CD14-positive monocyte (primary cell): ENCODE measurements around the gene CSTPP1. TPM values are rescaled to one million over a fixed set of nuclear protein-coding genes. Genes with fewer than 3 reads are reported as not detected.

Experiments
- DNase-seq, 3 donors: peaks; one replicate each; pipeline ENCODE4 v3.0.0-alpha.2; 2011 to 2022
- H2AFZ ChIP-seq: 2 replicates; pipeline ENCODE4 v1.6.0; 2012; ENCODE audit warnings: mild to moderate bottlenecking, low read depth, low read length, inconsistent platforms; ENCODE audit not compliant: insufficient read depth, poor library complexity, severe bottlenecking
- H3K27ac ChIP-seq, 2 donors: 1 replicate in 1 of 2; 2 replicates in 1 of 2; pipeline ENCODE4 v1.5.1; 2012 to 2013; ENCODE audit warnings: low read length in 2 of 2, control low read depth in 1 of 2, inconsistent platforms in 1 of 2, low read depth in 1 of 2, mild to moderate bottlenecking in 1 of 2
- H3K27me3 ChIP-seq, 2 donors: one replicate each; pipeline versions ENCODE4 v1.6.0 to v1.6.1; 2011 to 2013; ENCODE audit warnings: low read length in 2 of 2; ENCODE audit not compliant: control insufficient read depth in 2 of 2, insufficient read depth in 2 of 2
- H3K36me3 ChIP-seq, 2 donors: replicated peaks in 1 of 2; 1 replicate in 1 of 2; 2 replicates in 1 of 2; pipeline versions ENCODE4 v1.5.1 to v1.6.1; 2012 to 2013; ENCODE audit warnings: low read length in 2 of 2, control low read depth in 1 of 2, inconsistent platforms in 1 of 2, mild to moderate bottlenecking in 1 of 2; ENCODE audit not compliant: insufficient read depth in 2 of 2, control insufficient read depth in 1 of 2
- H3K4me1 ChIP-seq, 2 donors: 1 replicate in 1 of 2; 2 replicates in 1 of 2; pipeline versions ENCODE4 v1.5.1 to v1.6.1; 2012 to 2013; ENCODE audit warnings: low read length in 2 of 2, control low read depth in 1 of 2, inconsistent platforms in 1 of 2, mild to moderate bottlenecking in 1 of 2, moderate library complexity in 1 of 2; ENCODE audit not compliant: insufficient read depth in 2 of 2, control insufficient read depth in 1 of 2
- H3K4me2 ChIP-seq: replicated peaks from 2 replicates; pipeline ENCODE3; 2012; ENCODE audit warnings: low read length, moderate library complexity, mild to moderate bottlenecking; ENCODE audit not compliant: poor library complexity, severe bottlenecking; ENCODE audit errors: extremely low read depth
- H3K4me3 ChIP-seq, 3 experiments: fragments of 200-600 bp in 1 of 3; sonication (generic) in 1 of 3; replicated peaks in 1 of 3; 1 replicate in 2 of 3; 2 replicates in 1 of 3; pipeline ENCODE4 v1.5.1; 2011 to 2013; ENCODE audit warnings: low read length in 3 of 3, mild to moderate bottlenecking in 3 of 3, control low read depth in 2 of 3, low read depth in 2 of 3, inconsistent platforms in 1 of 3, moderate library complexity in 1 of 3
- H3K79me2 ChIP-seq: 2 replicates; pipeline ENCODE4 v1.6.0; 2012; ENCODE audit warnings: mild to moderate bottlenecking, control low read depth, inconsistent platforms, low read length, moderate library complexity; ENCODE audit not compliant: insufficient read depth
- H3K9ac ChIP-seq: 2 replicates; pipeline ENCODE4 v1.6.0; 2017; ENCODE audit warnings: low read length, mild to moderate bottlenecking; ENCODE audit not compliant: insufficient read depth, poor library complexity, severe bottlenecking
- H3K9me3 ChIP-seq, 2 donors: replicated peaks in 1 of 2; 1 replicate in 1 of 2; 2 replicates in 1 of 2; pipeline versions ENCODE4 v1.5.1 to v1.6.1; 2012 to 2013; ENCODE audit warnings: low read length in 2 of 2, control low read depth in 1 of 2; ENCODE audit not compliant: control insufficient read depth in 1 of 2, insufficient read depth in 1 of 2
- H4K20me1 ChIP-seq: 2 replicates; pipeline ENCODE4 v1.6.0; 2012; ENCODE audit warnings: mild to moderate bottlenecking, low read length, control low read depth, moderate library complexity; ENCODE audit not compliant: insufficient read depth
- H3K27ac Mint-ChIP-seq, 7 donors: one replicate each; pipeline ENCODE4 v1.8.0; 2020; ENCODE audit warnings: mild to moderate bottlenecking in 7 of 7, mixed read lengths in 7 of 7, moderate library complexity in 6 of 7, inconsistent platforms in 2 of 7
- H3K27me3 Mint-ChIP-seq, 3 donors: one replicate each; pipeline ENCODE4 v1.8.0; 2021 to 2022; ENCODE audit warnings: low read depth in 3 of 3, mild to moderate bottlenecking in 3 of 3, mixed read lengths in 3 of 3, moderate library complexity in 3 of 3, inconsistent platforms in 1 of 3
- H3K36me3 Mint-ChIP-seq, 2 donors: one replicate each; pipeline ENCODE4 v1.8.0; 2020; ENCODE audit warnings: mixed read lengths in 2 of 2, inconsistent platforms in 1 of 2, mild to moderate bottlenecking in 1 of 2
- H3K4me1 Mint-ChIP-seq: one replicate; pipeline ENCODE4 v1.8.0; 2020; ENCODE audit warnings: mild to moderate bottlenecking, mixed read lengths
- H3K4me3 Mint-ChIP-seq, 2 donors: one replicate each; pipeline ENCODE4 v1.8.0; 2020; ENCODE audit warnings: mild to moderate bottlenecking in 2 of 2, mixed read lengths in 2 of 2, moderate library complexity in 1 of 2
- H3K9me3 Mint-ChIP-seq, 7 donors: one replicate each; pipeline ENCODE4 v1.8.0; 2020 to 2022; ENCODE audit warnings: mixed read lengths in 7 of 7, mild to moderate bottlenecking in 6 of 7, moderate library complexity in 6 of 7, inconsistent platforms in 2 of 7
- CTCF ChIP-seq: fragments of 200-600 bp; IDR thresholded peaks from one replicate; pipeline ENCODE4 v1.8.0; 2022; ENCODE audit warnings: antibody characterized with exemption, mild to moderate bottlenecking
- WGBS: methylation state at CpG from one replicate; pipeline ENCODE4 v1.1.5; 2013; ENCODE audit warnings: missing lambda C conversion rate; ENCODE audit not compliant: insufficient coverage; 5-methylcytosine and 5-hydroxymethylcytosine counted together
- intact Hi-C, 2 donors: fragments of 100-400 bp; cut with micrococcal nuclease; formaldehyde crosslinking; loops; one replicate each; pipeline versions ENCODE4 v1.15.0 to v1.15.1; 2023
- polyA plus RNA-seq, 3 donors: library from polyadenylated mRNA; depleted of rRNA in 1 of 3; unstranded in 2 of 3; stranded (reverse) in 1 of 3; fragments of 300-500 nt in 2 of 3; fragments of >200 nt in 1 of 3; fragmentation: Illumina TruSeq in 2 of 3; gene quantifications; 1 replicate in 2 of 3; 2 replicates in 1 of 3; pipeline ENCODE4 v1.2.3, GENCODE V29; 2012 to 2021

CSTPP1 gene
- polyA plus RNA-seq, 3 donors = 4.5 to 6.5 (median 5.9) TPM

DNA sequence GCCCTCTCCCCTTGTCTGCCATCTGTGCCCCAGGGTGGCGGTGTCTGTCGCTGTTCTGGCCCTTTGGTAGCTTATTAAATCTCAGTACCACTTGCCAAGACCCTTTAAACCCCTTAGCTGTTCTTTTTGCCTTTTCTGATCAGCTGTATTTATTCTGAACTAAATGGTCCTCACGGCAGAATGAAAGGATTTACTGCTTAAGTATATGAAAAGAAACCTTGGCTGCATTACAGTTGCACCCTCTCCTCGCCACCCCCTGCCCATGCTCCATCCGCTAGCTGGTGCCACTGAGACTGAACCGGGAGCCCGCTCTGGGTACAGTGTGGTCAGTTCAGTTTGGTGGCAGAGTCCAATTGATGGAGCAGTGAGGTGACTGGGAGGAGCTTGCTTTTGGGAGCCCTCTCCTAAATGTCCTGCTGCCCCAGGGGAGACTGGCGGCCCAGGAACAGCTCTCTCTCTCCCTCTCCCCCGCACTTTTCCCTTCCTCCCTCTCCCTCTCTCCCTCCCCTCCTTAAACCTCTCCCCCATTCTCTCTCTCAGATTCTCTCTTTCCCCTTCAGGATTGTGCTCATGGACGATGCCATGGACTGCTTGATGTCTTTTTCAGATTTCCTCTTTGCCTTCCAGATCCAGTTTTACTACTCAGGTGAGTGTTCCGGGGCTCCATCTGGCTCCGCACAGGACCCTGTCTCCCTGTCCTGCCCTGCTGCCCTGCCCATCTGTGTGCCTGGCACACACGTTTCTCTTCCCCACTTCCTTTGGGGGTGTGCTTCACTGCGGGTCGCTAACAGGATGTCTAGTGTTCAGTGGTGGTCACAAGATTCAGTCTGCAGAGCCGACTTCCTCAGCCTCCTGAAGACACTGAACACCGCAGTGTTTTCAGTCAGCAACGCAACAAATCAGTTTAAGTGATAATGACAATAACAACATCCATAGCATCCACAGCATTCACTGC lies 218.3 kb downstream of the CSTPP1 start:
- no peak overlapping the region for H3K4me2 ChIP-seq
- no peaks in the 10 kb centered on the region for H4K20me1 ChIP-seq
- H3K4me3 ChIP-seq = no peak overlapping the region
- Mint-ChIP-seq H3K9me3 (no peaks in the 10 kb centered on the region), H3K36me3 (peaks cover 3 to 12% of the 10 kb centered on the region in 2 donors), H3K27ac (no peak overlapping the region), H3K27me3 (peaks cover 3 to 10% (median 7%) of the 10 kb centered on the region in 3 donors), H3K4me1 (peaks cover 16% of the 10 kb centered on the region), H3K4me3 (no peak overlapping the region)
- no peaks in the 10 kb centered on the region for H3K79me2 ChIP-seq
- no peak for TF ChIP-seq CTCF
- H3K9ac ChIP-seq = no peak overlapping the region
- H3K36me3 ChIP-seq = peaks cover 0 to 5% of the 10 kb centered on the region in 2 donors
- DNase-seq = no peak
- intact Hi-C loops = no loop called here
- WGBS = 15% methylated on average over 7 of the region's 18 CpGs
- no peak overlapping the region for H2AFZ ChIP-seq
- no peak overlapping the region for H3K27ac ChIP-seq
- H3K4me1 ChIP-seq = peaks cover 0 to 3% of the 10 kb centered on the region in 2 donors
- no peaks in the 10 kb centered on the region for H3K27me3 ChIP-seq
- H3K9me3 ChIP-seq = no peaks in the 10 kb centered on the region

- no peak overlapping the region for H3K27ac ChIP-seq
- no peak for DNase-seq
- H3K9me3 ChIP-seq = no peaks in the 10 kb centered on the region
- no peaks in the 10 kb centered on the region for H3K27me3 ChIP-seq
- no peaks in the 10 kb centered on the region for H3K79me2 ChIP-seq
- no peaks in the 10 kb centered on the region for H3K9me3 Mint-ChIP-seq
- H3K27ac Mint-ChIP-seq = no peak overlapping the region
- intact Hi-C loops = loop anchor here in 1 of 2 donors (2.0 kb wide), 1 partner anchor 267 kb away; no protein-coding TSS in a partner anchor
- no peak overlapping the region for H3K4me3 Mint-ChIP-seq
- H4K20me1 ChIP-seq = peaks cover 4% of the 10 kb centered on the region
- H3K36me3 ChIP-seq = peaks cover 0 to 5% of the 10 kb centered on the region in 2 donors
- no peak overlapping the region for H3K4me3 ChIP-seq
- no peak overlapping the region for H2AFZ ChIP-seq
- peaks cover 0 to 3% of the 10 kb centered on the region in 2 donors for H3K4me1 ChIP-seq
- peaks cover 3 to 10% (median 7%) of the 10 kb centered on the region in 3 donors for H3K27me3 Mint-ChIP-seq
- no peak for TF ChIP-seq CTCF
- 92% methylated on average over 4 of the region's 4 CpGs for WGBS
- H3K36me3 Mint-ChIP-seq = peaks cover 3 to 15% of the 10 kb centered on the region in 2 donors
- H3K9ac ChIP-seq = no peak overlapping the region
- peaks cover 16% of the 10 kb centered on the region for H3K4me1 Mint-ChIP-seq
- no peak overlapping the region for H3K4me2 ChIP-seq
These were observed 219.3 kb downstream of the CSTPP1 start for GRCh38 chr11:47155879-47156278.
